Naive thymus-derived CD4-positive, alpha-beta T cell (primary cell): ENCODE measurements around the gene RUFY2. TPM values are rescaled to one million over a fixed set of nuclear protein-coding genes. Genes with fewer than 3 reads are reported as not detected.
A peak's percentile ranks its signal among the peaks of the same experiment; 100 is the strongest.

Source experiments
- ATAC-seq: fragments of 150-1000 bp; cut with Tn5 transposase; 2 replicates; pipeline ENCODE4 v1.10.0; 2021; ENCODE audit warnings: mild to moderate bottlenecking, moderate library complexity
- CTCF ChIA-PET: fragments of 350-600 bp; sonication (Branson Sonifier 250); formaldehyde crosslinking; loops from one replicate; lab custom pipeline; 2021; ENCODE audit warnings: antibody characterized with exemption; lab: Charles Lee
- POLR2A ChIA-PET: fragments of 350-600 bp; sonication (Branson Sonifier 250); formaldehyde crosslinking; loops from one replicate; lab custom pipeline; 2021; ENCODE audit warnings: antibody characterized with exemption, inconsistent platforms; lab: Charles Lee
- DNase-seq, 9 donors: peaks; one replicate each; pipeline versions ENCODE4 v3.0.0 to v3.0.0-alpha.2; 2020 to 2022; ENCODE audit warnings: mixed read lengths in 1 of 9
- H3K27ac ChIP-seq: one replicate; pipeline ENCODE4 v1.7.0; 2013; ENCODE audit warnings: mild to moderate bottlenecking, low read depth, low read length, moderate library complexity
- H3K27me3 ChIP-seq, 2 donors: one replicate each; pipeline ENCODE4 v1.7.0; 2013; ENCODE audit warnings: low read length in 2 of 2, mild to moderate bottlenecking in 2 of 2, moderate library complexity in 2 of 2; ENCODE audit not compliant: control insufficient read depth in 2 of 2, insufficient read depth in 2 of 2
- H3K36me3 ChIP-seq, 3 experiments: 1 replicate in 2 of 3; 2 replicates in 1 of 3; pipeline ENCODE4 v1.7.0; 2013; ENCODE audit warnings: low read length in 3 of 3, mild to moderate bottlenecking in 3 of 3, moderate library complexity in 1 of 3; ENCODE audit not compliant: insufficient read depth in 3 of 3, control insufficient read depth in 2 of 3
- H3K4me1 ChIP-seq, 2 donors: one replicate each; pipeline ENCODE4 v1.7.0; 2013; ENCODE audit warnings: low read length in 2 of 2, mild to moderate bottlenecking in 2 of 2, moderate library complexity in 1 of 2; ENCODE audit not compliant: control insufficient read depth in 2 of 2, insufficient read depth in 2 of 2
- H3K4me3 ChIP-seq: 2 replicates; pipeline ENCODE4 v1.7.0; 2013; ENCODE audit warnings: mild to moderate bottlenecking, low read length
- H3K9me3 ChIP-seq, 3 experiments: 1 replicate in 2 of 3; 2 replicates in 1 of 3; pipeline ENCODE4 v1.7.0; 2013; ENCODE audit warnings: low read length in 3 of 3; ENCODE audit not compliant: control insufficient read depth in 2 of 3
- H3K27ac Mint-ChIP-seq, 9 donors: one replicate each; pipeline ENCODE4 v1.8.0; 2020 to 2022; ENCODE audit warnings: mixed read lengths in 9 of 9, mild to moderate bottlenecking in 8 of 9, moderate library complexity in 5 of 9, inconsistent platforms in 2 of 9
- H3K27me3 Mint-ChIP-seq, 5 donors: one replicate each; pipeline ENCODE4 v1.8.0; 2021 to 2022; ENCODE audit warnings: mixed read lengths in 5 of 5, mild to moderate bottlenecking in 1 of 5
- H3K36me3 Mint-ChIP-seq, 5 donors: one replicate each; pipeline ENCODE4 v1.8.0; 2020 to 2022; ENCODE audit warnings: mixed read lengths in 5 of 5, mild to moderate bottlenecking in 3 of 5, inconsistent platforms in 1 of 5
- H3K4me1 Mint-ChIP-seq, 7 donors: one replicate each; pipeline ENCODE4 v1.8.0; 2020 to 2022; ENCODE audit warnings: mixed read lengths in 7 of 7, mild to moderate bottlenecking in 3 of 7, inconsistent platforms in 1 of 7
- H3K4me3 Mint-ChIP-seq, 10 donors: one replicate each; pipeline ENCODE4 v1.8.0; 2020 to 2022; ENCODE audit warnings: mild to moderate bottlenecking in 10 of 10, mixed read lengths in 10 of 10, moderate library complexity in 6 of 10, inconsistent platforms in 2 of 10
- H3K9me3 Mint-ChIP-seq, 11 donors: one replicate each; pipeline ENCODE4 v1.8.0; 2020 to 2022; ENCODE audit warnings: mixed read lengths in 11 of 11, mild to moderate bottlenecking in 4 of 11, inconsistent platforms in 1 of 11, moderate library complexity in 1 of 11
- intact Hi-C, 2 donors: fragments of 100-400 bp; cut with micrococcal nuclease; formaldehyde crosslinking; loops; one replicate each; pipeline ENCODE4 v1.15.1; 2023
- polyA plus RNA-seq, 2 donors: library from polyadenylated mRNA; unstranded; fragments of 300-500 nt; fragmentation: Illumina TruSeq; gene quantifications; one replicate each; pipeline ENCODE4 v1.2.3, GENCODE V29; 2021
- total RNA-seq, 6 experiments: library from RNA in 5 of 6; stranded (reverse) in 5 of 6; gene quantifications; 1 replicate in 5 of 6; 2 replicates in 1 of 6; pipeline ENCODE4 v1.2.3 and lab custom pipeline; 2021 to 2026

RUFY2 gene
- total and polyA plus RNA-seq, 7 experiments from 2014 or later = 6.1 to 24.7 (median 17.2) TPM

GRCh38 chr10:68332259-68333057, 74.6 kb downstream of the RUFY2 start, which contains the start of gene PBLD:
TSS of gene PBLD (minus strand) at chr10:68332928. CDS start at chr10:68306844, 26,084 bp downstream.
- H3K4me3 Mint-ChIP-seq = peak within 1 kb of the TSS; percentile 94 to 100 (median 100)
- Histone ChIP-seq H3K27ac (peak within 1 kb of the TSS; percentile 99), H3K36me3 (peaks cover 0 to 10% (median 0%) of the 10 kb centered on the region in 3 experiments), H3K4me1 (peaks cover 21 to 25% of the 10 kb centered on the region in 2 donors), H3K4me3 (peak within 1 kb of the TSS; percentile 92), H3K9me3 (no peaks in the 10 kb centered on the region), H3K27me3 (no peaks in the 10 kb centered on the region)
- ChIA-PET CTCF (interaction anchor here (1.2 to 1.4 kb wide), 2 partner anchors 30 to 477 kb away, joined by 3 to 5 read pairs; no protein-coding TSS in a partner anchor), POLR2A (interaction anchor here (0.6 to 6.0 kb wide), 27 partner anchors 9 to 1804 kb away, joined by 3 to 54 read pairs (median 4); partner anchors contain the start of genes CCAR1, HERC4 and SIRT1)
- peaks cover 0 to 4% (median 0%) of the 10 kb centered on the region in 5 donors for H3K27me3 Mint-ChIP-seq
- peaks cover 46 to 73% (median 61%) of the 10 kb centered on the region in 7 donors for H3K4me1 Mint-ChIP-seq
- DNase-seq (peak; percentile 48 to 71 (median 59)), ATAC-seq (peak; percentile 6)
- peak within 1 kb of the TSS; percentile 98 to 100 (median 100) for H3K27ac Mint-ChIP-seq
- peaks cover 0 to 6% (median 0%) of the 10 kb centered on the region in 11 donors for H3K9me3 Mint-ChIP-seq
- intact Hi-C loops = loop anchor here (1.0 to 10.0 kb wide), 13 partner anchors 16 to 792 kb away; partner anchors contain the start of genes DDX50 (in 2 of the 2), VPS26A (in 2 of the 2), ATOH7 (in 1 of the 2) and CCAR1 (in 1 of the 2)
- peaks cover 0 to 33% (median 6%) of the 10 kb centered on the region in 5 donors for H3K36me3 Mint-ChIP-seq

DNA sequence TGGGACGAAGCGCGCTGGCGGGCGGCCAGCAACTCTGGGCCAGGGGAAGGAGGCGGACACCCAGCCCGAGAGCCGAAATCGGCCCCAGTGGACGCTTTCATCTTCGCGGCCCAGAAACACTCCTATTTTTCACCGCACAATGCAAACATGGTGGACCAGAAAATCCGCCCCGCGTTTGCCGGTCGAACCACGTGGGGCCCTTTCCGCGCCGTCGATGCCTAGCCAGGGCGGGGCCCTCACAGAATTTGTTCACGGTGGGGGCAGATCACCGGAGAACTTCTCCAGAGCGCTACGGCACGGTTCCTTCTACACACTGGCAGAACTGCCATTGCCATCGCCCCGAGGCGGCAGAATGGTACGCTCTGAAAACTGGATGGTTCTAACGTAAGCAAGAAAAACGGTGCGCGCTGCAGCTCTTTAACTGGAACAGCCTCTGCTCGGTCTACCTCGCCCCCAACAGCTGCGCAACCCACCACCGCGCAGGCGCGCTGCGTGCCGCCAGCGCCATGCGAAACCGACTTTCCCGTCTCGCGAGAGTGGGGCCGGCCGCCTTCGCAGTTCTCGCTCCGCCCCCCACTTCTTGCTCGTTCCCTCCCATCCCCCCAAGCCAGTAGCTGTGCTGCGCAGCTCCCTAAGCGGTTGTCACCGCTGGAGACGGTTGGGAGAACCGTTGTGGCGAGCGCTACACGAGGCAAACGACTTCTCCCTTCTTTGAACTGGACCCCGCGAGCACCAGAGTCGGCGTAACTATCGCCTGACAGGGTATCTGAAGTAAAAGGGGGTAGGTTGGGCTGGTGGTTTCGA, 75.4 kb downstream of the RUFY2 start, which contains the start of gene HNRNPH3:
Gene HNRNPH3, plus strand, starts transcription at position 610 of the 804 bp plus-strand sequence. CDS start 5,158 bp downstream, outside the sequence.
- POLR2A ChIA-PET = interaction anchor here (0.5 to 6.0 kb wide), 30 partner anchors 9 to 1805 kb away, joined by 3 to 54 read pairs (median 4); partner anchors contain the start of genes CCAR1, HERC4, RUFY2 and SIRT1
- Histone ChIP-seq H3K4me3 (peak within 1 kb of the TSS; percentile 92), H3K4me1 (peaks cover 15 to 21% of the 10 kb centered on the region in 2 donors), H3K9me3 (no peaks in the 10 kb centered on the region), H3K27me3 (no peaks in the 10 kb centered on the region), H3K36me3 (peaks cover 0 to 10% (median 0%) of the 10 kb centered on the region in 3 experiments), H3K27ac (peak within 1 kb of the TSS; percentile 99)
- H3K9me3 Mint-ChIP-seq = peaks cover 0 to 6% (median 0%) of the 10 kb centered on the region in 11 donors
- ATAC-seq = peak; percentile 86
- H3K27ac Mint-ChIP-seq = peak within 1 kb of the TSS; percentile 98 to 100 (median 100)
- H3K27me3 Mint-ChIP-seq = peaks cover 0 to 4% (median 0%) of the 10 kb centered on the region in 5 donors
- peak; percentile 97 to 99 (median 99) for DNase-seq
- intact Hi-C loops = loop anchor here (1.0 to 10.0 kb wide), 22 partner anchors 17 to 793 kb away; partner anchors contain the start of genes CCAR1 (in 2 of the 2), DDX50 (in 2 of the 2), RUFY2 (in 2 of the 2) and SIRT1 (in 2 of the 2)
- peaks cover 0 to 31% (median 0%) of the 10 kb centered on the region in 5 donors for H3K36me3 Mint-ChIP-seq
- CTCF ChIA-PET = interaction anchor here (0.5 to 1.2 kb wide), 2 partner anchors 17 to 476 kb away, joined by 3 to 4 read pairs; no protein-coding TSS in a partner anchor
- H3K4me3 Mint-ChIP-seq = peak within 1 kb of the TSS; percentile 94 to 100 (median 100)
- H3K4me1 Mint-ChIP-seq = peaks cover 40 to 65% (median 53%) of the 10 kb centered on the region in 7 donors

DNA sequence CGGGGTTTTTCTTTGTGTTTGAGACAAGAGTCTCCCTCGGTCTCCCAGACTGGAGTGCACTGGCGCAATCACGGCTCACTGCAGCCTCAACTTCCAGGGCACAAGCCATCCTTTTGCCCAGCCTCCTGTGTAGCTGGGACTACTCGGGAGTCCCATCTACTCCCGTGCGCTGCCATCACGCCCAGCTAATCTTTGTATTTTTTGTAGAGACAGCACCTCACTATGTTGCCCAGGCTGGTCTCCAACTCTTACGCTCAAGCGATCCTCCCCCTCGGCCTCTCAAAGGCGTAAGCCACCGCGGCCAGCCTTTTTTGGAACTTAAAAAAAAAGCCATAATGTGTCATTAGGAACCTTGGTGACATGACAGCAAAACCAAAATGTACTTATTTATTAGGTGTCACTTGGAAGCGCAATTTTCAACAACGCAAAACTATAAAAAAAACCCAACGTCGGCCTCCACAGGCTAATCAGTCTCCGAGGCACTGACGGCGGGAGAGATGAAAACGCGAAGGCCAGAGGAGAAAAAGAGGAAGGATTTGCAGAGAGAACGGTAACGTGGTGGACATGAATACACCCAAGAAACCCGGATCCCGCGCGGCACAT, 76.1 kb downstream of the RUFY2 start:
- peak overlapping the region; percentile 98 to 100 (median 100) for H3K27ac Mint-ChIP-seq
- peaks cover 0 to 6% (median 0%) of the 10 kb centered on the region in 11 donors for H3K9me3 Mint-ChIP-seq
- H3K27me3 Mint-ChIP-seq = peaks cover 0 to 4% (median 0%) of the 10 kb centered on the region in 5 donors
- ChIA-PET CTCF (interaction anchor here (1.2 kb wide), 1 partner anchor 476 kb away, joined by 3 read pairs; no protein-coding TSS in a partner anchor), POLR2A (interaction anchor here (0.5 to 6.0 kb wide), 15 partner anchors 8 to 572 kb away, joined by 3 to 54 read pairs (median 4); partner anchors contain the start of genes RUFY2 and SIRT1)
- Histone ChIP-seq H3K4me1 (peaks cover 12 to 14% of the 10 kb centered on the region in 2 donors), H3K27ac (peak overlapping the region; percentile 99), H3K36me3 (peaks cover 0 to 10% (median 0%) of the 10 kb centered on the region in 3 experiments), H3K9me3 (no peaks in the 10 kb centered on the region), H3K4me3 (peak overlapping the region; percentile 92), H3K27me3 (no peaks in the 10 kb centered on the region)
- peaks cover 0 to 26% (median 0%) of the 10 kb centered on the region in 5 donors for H3K36me3 Mint-ChIP-seq
- intact Hi-C loops = loop anchor here (1.0 to 10.0 kb wide), 17 partner anchors 16 to 794 kb away; partner anchors contain the start of genes ATOH7 (in 1 of the 2), CCAR1 (in 1 of the 2), DNA2 (in 1 of the 2) and HERC4 (in 1 of the 2)
- peak overlapping the region; percentile 94 to 100 (median 100) for H3K4me3 Mint-ChIP-seq
- DNase-seq (peak in 3 of 9 donors; percentile 10 to 30 (median 15)), ATAC-seq (no peak)
- H3K4me1 Mint-ChIP-seq = peaks cover 32 to 58% (median 46%) of the 10 kb centered on the region in 7 donors

DNA sequence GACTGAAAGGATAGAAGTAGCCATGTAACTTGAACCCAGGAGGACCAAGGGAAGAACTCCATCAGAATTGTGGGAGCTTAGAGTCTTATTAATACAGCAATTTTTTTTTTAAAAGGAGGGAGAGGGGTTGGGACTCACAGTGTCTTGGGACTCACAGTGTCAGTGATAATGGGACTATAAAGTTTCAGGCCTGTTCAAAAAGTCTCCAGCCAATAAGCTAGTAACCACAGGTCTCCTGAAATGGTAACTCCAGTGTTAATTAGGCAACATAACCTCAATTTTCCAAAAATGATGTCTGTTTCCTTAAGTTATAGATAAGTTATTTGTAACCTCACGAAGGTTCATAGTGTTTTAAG, 77.6 kb downstream of the RUFY2 start:
- ChIA-PET POLR2A (interaction anchor here (0.6 to 6.0 kb wide), 5 partner anchors 10 to 19 kb away, joined by 3 to 28 read pairs (median 4); no protein-coding TSS in a partner anchor), CTCF (interaction anchor here (0.8 to 0.9 kb wide), 3 partner anchors 12 to 226 kb away, joined by 3 to 6 read pairs (median 4); no protein-coding TSS in a partner anchor)
- peaks cover 0 to 22% (median 0%) of the 10 kb centered on the region in 5 donors for H3K36me3 Mint-ChIP-seq
- H3K36me3 ChIP-seq = peaks cover 0 to 10% (median 0%) of the 10 kb centered on the region in 3 experiments
- H3K9me3 ChIP-seq = no peaks in the 10 kb centered on the region
- ATAC-seq (no peak), DNase-seq (no peak)
- H3K9me3 Mint-ChIP-seq = peaks cover 0 to 6% (median 0%) of the 10 kb centered on the region in 11 donors
- H3K4me1 Mint-ChIP-seq = peaks cover 23 to 45% (median 31%) of the 10 kb centered on the region in 7 donors
- H3K27ac Mint-ChIP-seq = peak overlapping the region in 6 of 9 donors; percentile 29 to 100 (median 72)
- no peak overlapping the region for H3K4me3 ChIP-seq
- H3K27ac ChIP-seq = no peak overlapping the region
- peaks cover 0 to 4% (median 0%) of the 10 kb centered on the region in 5 donors for H3K27me3 Mint-ChIP-seq
- intact Hi-C loops = no loop called here
- peak overlapping the region in 4 of 10 donors; percentile 2 to 35 (median 12) for H3K4me3 Mint-ChIP-seq
- H3K27me3 ChIP-seq = no peaks in the 10 kb centered on the region
- peaks cover 4 to 6% of the 10 kb centered on the region in 2 donors for H3K4me1 ChIP-seq
